ENCODE data around the gene NBEAL2. TPM values are rescaled to one million over a fixed set of nuclear protein-coding genes. Genes with fewer than 3 reads are reported as not detected.

The NBEAL2 gene
- total and polyA plus RNA-seq, 2 of the 8 experiments (the other 6 are each of a cell fraction or from before 2014, with no cell fraction given): 27.3 to 46.9 TPM

DNA sequence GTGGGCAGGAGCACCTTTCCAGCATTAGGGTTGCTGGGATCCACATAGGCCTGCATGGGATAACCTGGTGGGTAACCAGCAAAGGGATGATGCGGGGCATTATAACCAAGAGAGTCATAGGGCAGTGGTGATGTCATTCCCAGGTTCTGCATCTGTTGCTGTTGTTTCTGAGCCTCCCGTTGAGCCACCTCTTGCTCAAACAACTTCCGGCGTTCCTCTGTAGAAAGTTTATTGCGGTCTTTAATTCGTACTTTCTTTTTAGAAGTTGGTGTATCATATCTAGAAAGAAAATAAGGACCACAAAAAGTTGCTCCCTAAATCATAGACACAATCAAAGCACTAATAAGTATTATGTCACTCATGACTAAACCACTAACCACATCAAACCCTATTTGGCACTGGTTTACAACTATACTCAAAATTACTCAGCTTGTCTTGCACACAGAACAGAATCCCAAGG is 77.8 kb downstream of the NBEAL2 start (continued):
- TF ChIP-seq, protein P1, sequence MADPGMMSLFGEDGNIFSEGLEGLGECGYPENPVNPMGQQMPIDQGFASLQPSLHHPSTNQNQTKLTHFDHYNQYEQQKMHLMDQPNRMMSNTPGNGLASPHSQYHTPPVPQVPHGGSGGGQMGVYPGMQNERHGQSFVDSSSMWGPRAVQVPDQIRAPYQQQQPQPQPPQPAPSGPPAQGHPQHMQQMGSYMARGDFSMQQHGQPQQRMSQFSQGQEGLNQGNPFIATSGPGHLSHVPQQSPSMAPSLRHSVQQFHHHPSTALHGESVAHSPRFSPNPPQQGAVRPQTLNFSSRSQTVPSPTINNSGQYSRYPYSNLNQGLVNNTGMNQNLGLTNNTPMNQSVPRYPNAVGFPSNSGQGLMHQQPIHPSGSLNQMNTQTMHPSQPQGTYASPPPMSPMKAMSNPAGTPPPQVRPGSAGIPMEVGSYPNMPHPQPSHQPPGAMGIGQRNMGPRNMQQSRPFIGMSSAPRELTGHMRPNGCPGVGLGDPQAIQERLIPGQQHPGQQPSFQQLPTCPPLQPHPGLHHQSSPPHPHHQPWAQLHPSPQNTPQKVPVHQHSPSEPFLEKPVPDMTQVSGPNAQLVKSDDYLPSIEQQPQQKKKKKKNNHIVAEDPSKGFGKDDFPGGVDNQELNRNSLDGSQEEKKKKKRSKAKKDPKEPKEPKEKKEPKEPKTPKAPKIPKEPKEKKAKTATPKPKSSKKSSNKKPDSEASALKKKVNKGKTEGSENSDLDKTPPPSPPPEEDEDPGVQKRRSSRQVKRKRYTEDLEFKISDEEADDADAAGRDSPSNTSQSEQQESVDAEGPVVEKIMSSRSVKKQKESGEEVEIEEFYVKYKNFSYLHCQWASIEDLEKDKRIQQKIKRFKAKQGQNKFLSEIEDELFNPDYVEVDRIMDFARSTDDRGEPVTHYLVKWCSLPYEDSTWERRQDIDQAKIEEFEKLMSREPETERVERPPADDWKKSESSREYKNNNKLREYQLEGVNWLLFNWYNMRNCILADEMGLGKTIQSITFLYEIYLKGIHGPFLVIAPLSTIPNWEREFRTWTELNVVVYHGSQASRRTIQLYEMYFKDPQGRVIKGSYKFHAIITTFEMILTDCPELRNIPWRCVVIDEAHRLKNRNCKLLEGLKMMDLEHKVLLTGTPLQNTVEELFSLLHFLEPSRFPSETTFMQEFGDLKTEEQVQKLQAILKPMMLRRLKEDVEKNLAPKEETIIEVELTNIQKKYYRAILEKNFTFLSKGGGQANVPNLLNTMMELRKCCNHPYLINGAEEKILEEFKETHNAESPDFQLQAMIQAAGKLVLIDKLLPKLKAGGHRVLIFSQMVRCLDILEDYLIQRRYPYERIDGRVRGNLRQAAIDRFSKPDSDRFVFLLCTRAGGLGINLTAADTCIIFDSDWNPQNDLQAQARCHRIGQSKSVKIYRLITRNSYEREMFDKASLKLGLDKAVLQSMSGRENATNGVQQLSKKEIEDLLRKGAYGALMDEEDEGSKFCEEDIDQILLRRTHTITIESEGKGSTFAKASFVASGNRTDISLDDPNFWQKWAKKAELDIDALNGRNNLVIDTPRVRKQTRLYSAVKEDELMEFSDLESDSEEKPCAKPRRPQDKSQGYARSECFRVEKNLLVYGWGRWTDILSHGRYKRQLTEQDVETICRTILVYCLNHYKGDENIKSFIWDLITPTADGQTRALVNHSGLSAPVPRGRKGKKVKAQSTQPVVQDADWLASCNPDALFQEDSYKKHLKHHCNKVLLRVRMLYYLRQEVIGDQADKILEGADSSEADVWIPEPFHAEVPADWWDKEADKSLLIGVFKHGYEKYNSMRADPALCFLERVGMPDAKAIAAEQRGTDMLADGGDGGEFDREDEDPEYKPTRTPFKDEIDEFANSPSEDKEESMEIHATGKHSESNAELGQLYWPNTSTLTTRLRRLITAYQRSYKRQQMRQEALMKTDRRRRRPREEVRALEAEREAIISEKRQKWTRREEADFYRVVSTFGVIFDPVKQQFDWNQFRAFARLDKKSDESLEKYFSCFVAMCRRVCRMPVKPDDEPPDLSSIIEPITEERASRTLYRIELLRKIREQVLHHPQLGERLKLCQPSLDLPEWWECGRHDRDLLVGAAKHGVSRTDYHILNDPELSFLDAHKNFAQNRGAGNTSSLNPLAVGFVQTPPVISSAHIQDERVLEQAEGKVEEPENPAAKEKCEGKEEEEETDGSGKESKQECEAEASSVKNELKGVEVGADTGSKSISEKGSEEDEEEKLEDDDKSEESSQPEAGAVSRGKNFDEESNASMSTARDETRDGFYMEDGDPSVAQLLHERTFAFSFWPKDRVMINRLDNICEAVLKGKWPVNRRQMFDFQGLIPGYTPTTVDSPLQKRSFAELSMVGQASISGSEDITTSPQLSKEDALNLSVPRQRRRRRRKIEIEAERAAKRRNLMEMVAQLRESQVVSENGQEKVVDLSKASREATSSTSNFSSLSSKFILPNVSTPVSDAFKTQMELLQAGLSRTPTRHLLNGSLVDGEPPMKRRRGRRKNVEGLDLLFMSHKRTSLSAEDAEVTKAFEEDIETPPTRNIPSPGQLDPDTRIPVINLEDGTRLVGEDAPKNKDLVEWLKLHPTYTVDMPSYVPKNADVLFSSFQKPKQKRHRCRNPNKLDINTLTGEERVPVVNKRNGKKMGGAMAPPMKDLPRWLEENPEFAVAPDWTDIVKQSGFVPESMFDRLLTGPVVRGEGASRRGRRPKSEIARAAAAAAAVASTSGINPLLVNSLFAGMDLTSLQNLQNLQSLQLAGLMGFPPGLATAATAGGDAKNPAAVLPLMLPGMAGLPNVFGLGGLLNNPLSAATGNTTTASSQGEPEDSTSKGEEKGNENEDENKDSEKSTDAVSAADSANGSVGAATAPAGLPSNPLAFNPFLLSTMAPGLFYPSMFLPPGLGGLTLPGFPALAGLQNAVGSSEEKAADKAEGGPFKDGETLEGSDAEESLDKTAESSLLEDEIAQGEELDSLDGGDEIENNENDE (IDR thresholded peaks at IDR 0.05; ENCODE audit: insufficient replicate concordance, low read length): no peak
- TF ChIP-seq, protein P2, sequence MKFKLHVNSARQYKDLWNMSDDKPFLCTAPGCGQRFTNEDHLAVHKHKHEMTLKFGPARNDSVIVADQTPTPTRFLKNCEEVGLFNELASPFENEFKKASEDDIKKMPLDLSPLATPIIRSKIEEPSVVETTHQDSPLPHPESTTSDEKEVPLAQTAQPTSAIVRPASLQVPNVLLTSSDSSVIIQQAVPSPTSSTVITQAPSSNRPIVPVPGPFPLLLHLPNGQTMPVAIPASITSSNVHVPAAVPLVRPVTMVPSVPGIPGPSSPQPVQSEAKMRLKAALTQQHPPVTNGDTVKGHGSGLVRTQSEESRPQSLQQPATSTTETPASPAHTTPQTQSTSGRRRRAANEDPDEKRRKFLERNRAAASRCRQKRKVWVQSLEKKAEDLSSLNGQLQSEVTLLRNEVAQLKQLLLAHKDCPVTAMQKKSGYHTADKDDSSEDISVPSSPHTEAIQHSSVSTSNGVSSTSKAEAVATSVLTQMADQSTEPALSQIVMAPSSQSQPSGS (IDR thresholded peaks at IDR 0.05; ENCODE audit: low read length): no peak
- TF ChIP-seq, protein P3, sequence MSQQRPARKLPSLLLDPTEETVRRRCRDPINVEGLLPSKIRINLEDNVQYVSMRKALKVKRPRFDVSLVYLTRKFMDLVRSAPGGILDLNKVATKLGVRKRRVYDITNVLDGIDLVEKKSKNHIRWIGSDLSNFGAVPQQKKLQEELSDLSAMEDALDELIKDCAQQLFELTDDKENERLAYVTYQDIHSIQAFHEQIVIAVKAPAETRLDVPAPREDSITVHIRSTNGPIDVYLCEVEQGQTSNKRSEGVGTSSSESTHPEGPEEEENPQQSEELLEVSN (IDR thresholded peaks at IDR 0.05): no peak
- TF ChIP-seq, protein P4, sequence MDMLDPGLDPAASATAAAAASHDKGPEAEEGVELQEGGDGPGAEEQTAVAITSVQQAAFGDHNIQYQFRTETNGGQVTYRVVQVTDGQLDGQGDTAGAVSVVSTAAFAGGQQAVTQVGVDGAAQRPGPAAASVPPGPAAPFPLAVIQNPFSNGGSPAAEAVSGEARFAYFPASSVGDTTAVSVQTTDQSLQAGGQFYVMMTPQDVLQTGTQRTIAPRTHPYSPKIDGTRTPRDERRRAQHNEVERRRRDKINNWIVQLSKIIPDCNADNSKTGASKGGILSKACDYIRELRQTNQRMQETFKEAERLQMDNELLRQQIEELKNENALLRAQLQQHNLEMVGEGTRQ (IDR thresholded peaks at IDR 0.05; ENCODE audit: low read length): no peak
- TF ChIP-seq TEAD4 (IDR thresholded peaks at IDR 0.05; ENCODE audit: low read depth, low read length) (no peak), SIRT6 (IDR thresholded peaks at IDR 0.05; ENCODE audit: low read length) (no peak)
- TF ChIP-seq, protein P5, sequence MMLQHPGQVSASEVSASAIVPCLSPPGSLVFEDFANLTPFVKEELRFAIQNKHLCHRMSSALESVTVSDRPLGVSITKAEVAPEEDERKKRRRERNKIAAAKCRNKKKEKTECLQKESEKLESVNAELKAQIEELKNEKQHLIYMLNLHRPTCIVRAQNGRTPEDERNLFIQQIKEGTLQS (IDR thresholded peaks at IDR 0.05; ENCODE audit: insufficient read depth, low read depth, low read length): no peak
